Keratinocyte (primary cell): Measurements from ENCODE around the gene EVI5. TPM values are rescaled to one million over a fixed set of nuclear protein-coding genes. Genes with fewer than 3 reads are reported as not detected.
"Not testable (repeated sequence)": the region's sequence is repeated elsewhere in the genome, so short reads cannot be mapped to it uniquely, and the experiment has no call there.

Experiments used
- DNase-seq: peaks from one replicate; pipeline ENCODE4 v3.0.0-alpha.2; 2011; ENCODE audit warnings: low read depth, missing footprints, low spot score
- FAIRE-seq: peaks from 2 replicates; lab custom pipeline; 2011; peaks lifted over from hg19 to GRCh38; lab: Jason Lieb, UNC
- H2AFZ ChIP-seq: 2 replicates; pipeline ENCODE4 v1.6.0; 2012; ENCODE audit warnings: low read length, control low read depth, inconsistent platforms; ENCODE audit not compliant: control insufficient read depth
- H3K27ac ChIP-seq: 2 replicates; pipeline ENCODE4 v1.5.1; 2011; ENCODE audit warnings: low read length; ENCODE audit not compliant: control insufficient read depth, insufficient read depth
- H3K27me3 ChIP-seq: 3 replicates; pipeline ENCODE4 v1.6.0; 2011; ENCODE audit warnings: low read length; ENCODE audit not compliant: control insufficient read depth, insufficient read depth; ENCODE audit errors: extremely low read depth
- H3K36me3 ChIP-seq, 2 experiments: 2 replicates in 1 of 2; 3 replicates in 1 of 2; pipeline ENCODE4 v1.5.1; 2011; ENCODE audit warnings: low read length in 2 of 2, mild to moderate bottlenecking in 1 of 2; ENCODE audit not compliant: control insufficient read depth in 2 of 2, insufficient read depth in 2 of 2; ENCODE audit errors: extremely low read depth in 1 of 2
- H3K4me1 ChIP-seq: 3 replicates; pipeline ENCODE4 v1.5.1; 2011; ENCODE audit warnings: low read length; ENCODE audit not compliant: control insufficient read depth, insufficient read depth; ENCODE audit errors: extremely low read depth
- H3K4me2 ChIP-seq: 3 replicates; pipeline ENCODE4 v1.6.0; 2011; ENCODE audit warnings: low read depth, low read length; ENCODE audit not compliant: control insufficient read depth, insufficient read depth; ENCODE audit errors: extremely low read depth
- H3K4me3 ChIP-seq, 3 experiments: fragments of 200-600 bp in 1 of 3; sonication (generic) in 1 of 3; 2 replicates in 2 of 3; 3 replicates in 1 of 3; pipeline ENCODE4 v1.5.1; 2011 to 2016; ENCODE audit warnings: low read length in 3 of 3, mild to moderate bottlenecking in 3 of 3, control low read depth in 2 of 3, inconsistent platforms in 1 of 3, low read depth in 1 of 3, mixed read lengths in 1 of 3, mixed run types in 1 of 3, moderate library complexity in 1 of 3; ENCODE audit not compliant: control insufficient read depth in 2 of 3, insufficient read depth in 2 of 3; ENCODE audit errors: extremely low read depth in 1 of 3
- H3K79me2 ChIP-seq: 2 replicates; pipeline ENCODE4 v1.6.0; 2012; ENCODE audit warnings: low read length; ENCODE audit not compliant: control insufficient read depth, insufficient read depth
- H3K9ac ChIP-seq: 3 replicates; pipeline ENCODE4 v1.6.0; 2011; ENCODE audit warnings: low read length; ENCODE audit not compliant: control insufficient read depth, insufficient read depth; ENCODE audit errors: extremely low read depth
- H3K9me1 ChIP-seq: 3 replicates; pipeline ENCODE4 v1.6.0; 2011; ENCODE audit warnings: low read length; ENCODE audit not compliant: control insufficient read depth, insufficient read depth; ENCODE audit errors: extremely low read depth
- H3K9me3 ChIP-seq: 2 replicates; pipeline ENCODE4 v1.5.1; 2012; ENCODE audit warnings: low read depth, low read length; ENCODE audit not compliant: control insufficient read depth
- H4K20me1 ChIP-seq: 3 replicates; pipeline ENCODE4 v1.6.0; 2011; ENCODE audit warnings: low read length; ENCODE audit not compliant: control insufficient read depth, insufficient read depth; ENCODE audit errors: extremely low read depth
- EZH2 ChIP-seq: IDR thresholded peaks from one replicate; pipeline ENCODE4 v1.6.1; 2012; ENCODE audit warnings: inconsistent platforms, mild to moderate bottlenecking, low read length, moderate library complexity
- dilution Hi-C: fragments of 300-500 bp; cut with MboI; formaldehyde crosslinking; loops from one replicate; pipeline ENCODE4 v1.7.0; 2020; ENCODE audit warnings: low sequenced_read_pairs; ENCODE audit not compliant: extremely low pct_ligation_motif_present
- polyA plus RNA-seq, 5 experiments: library from polyadenylated mRNA; depleted of rRNA in 3 of 5; stranded (reverse) in 3 of 5; stranded (forward) in 1 of 5; unstranded in 1 of 5; fragments of >200 nt; gene quantifications; 1 replicate in 1 of 5; 2 replicates in 3 of 5; 3 replicates in 1 of 5; pipeline versions ENCODE4 v1.2.1 to v1.2.3, GENCODE V29; 2011 to 2012; ENCODE audit warnings: missing spikeins in 2 of 5, low read depth in 1 of 5, low replicate concordance in 1 of 5
- TF ChIP-seq, protein P1 (sequence below), 3 experiments: IDR thresholded peaks in 1 of 3; conservative IDR thresholded peaks in 1 of 3; optimal IDR thresholded peaks in 1 of 3; 2 replicates in 2 of 3; 3 replicates in 1 of 3; pipeline versions ENCODE3 to v1.5.1; 2011; ENCODE audit warnings: low read length in 3 of 3, mild to moderate bottlenecking in 3 of 3, moderate library complexity in 2 of 3, control low read depth in 1 of 3, inconsistent platforms in 1 of 3; ENCODE audit not compliant: insufficient read depth in 2 of 3; ENCODE audit errors: extremely low read depth in 1 of 3

EVI5 gene
- polyA plus RNA-seq, 1 donor (not counting 4 experiments of a cell fraction or from before 2014, with no cell fraction given): 23.2 TPM

DNA sequence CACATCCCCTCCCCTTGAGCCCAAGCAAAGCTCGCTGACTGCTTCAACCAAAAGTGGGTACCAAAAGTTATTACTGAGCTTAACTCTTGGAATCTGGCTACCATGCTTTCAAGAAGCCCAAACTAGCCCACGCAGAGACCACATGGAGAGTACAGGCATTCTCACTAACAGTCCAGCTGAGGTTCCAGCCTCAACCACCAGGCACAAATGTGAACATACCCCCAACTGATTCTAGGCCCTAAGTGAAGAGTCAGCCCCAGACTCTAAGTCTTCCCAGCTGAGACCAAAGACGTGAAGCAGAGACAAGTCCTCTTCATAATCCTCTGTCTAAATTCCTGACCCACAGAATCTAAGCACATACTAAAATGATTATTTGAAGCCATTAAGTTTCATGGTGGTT, 36.8 kb downstream of the EVI5 start:
- H3K79me2 ChIP-seq: peaks cover 83% of the 10 kb centered on the region
- no peaks in the 10 kb centered on the region for H3K9me1 ChIP-seq
- H3K9me3 ChIP-seq: no peaks in the 10 kb centered on the region
- H3K27me3 ChIP-seq: no peaks in the 10 kb centered on the region
- no peak overlapping the region for H2AFZ ChIP-seq
- dilution Hi-C loops: no loop called here
- peaks cover 0 to 4% of the 10 kb centered on the region in 2 experiments for H3K36me3 ChIP-seq
- H3K27ac ChIP-seq: no peak overlapping the region
- H3K4me3 ChIP-seq: no peak overlapping the region
- H3K9ac ChIP-seq: no peak overlapping the region
- no peak for FAIRE-seq
- DNase-seq: no peak
- H4K20me1 ChIP-seq: peaks cover 7% of the 10 kb centered on the region
- H3K4me1 ChIP-seq: peaks cover 2% of the 10 kb centered on the region
- no peak overlapping the region for H3K4me2 ChIP-seq
- TF ChIP-seq, protein P1, sequence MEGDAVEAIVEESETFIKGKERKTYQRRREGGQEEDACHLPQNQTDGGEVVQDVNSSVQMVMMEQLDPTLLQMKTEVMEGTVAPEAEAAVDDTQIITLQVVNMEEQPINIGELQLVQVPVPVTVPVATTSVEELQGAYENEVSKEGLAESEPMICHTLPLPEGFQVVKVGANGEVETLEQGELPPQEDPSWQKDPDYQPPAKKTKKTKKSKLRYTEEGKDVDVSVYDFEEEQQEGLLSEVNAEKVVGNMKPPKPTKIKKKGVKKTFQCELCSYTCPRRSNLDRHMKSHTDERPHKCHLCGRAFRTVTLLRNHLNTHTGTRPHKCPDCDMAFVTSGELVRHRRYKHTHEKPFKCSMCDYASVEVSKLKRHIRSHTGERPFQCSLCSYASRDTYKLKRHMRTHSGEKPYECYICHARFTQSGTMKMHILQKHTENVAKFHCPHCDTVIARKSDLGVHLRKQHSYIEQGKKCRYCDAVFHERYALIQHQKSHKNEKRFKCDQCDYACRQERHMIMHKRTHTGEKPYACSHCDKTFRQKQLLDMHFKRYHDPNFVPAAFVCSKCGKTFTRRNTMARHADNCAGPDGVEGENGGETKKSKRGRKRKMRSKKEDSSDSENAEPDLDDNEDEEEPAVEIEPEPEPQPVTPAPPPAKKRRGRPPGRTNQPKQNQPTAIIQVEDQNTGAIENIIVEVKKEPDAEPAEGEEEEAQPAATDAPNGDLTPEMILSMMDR (optimal IDR thresholded peaks at IDR 0.05 in 1 of 3, IDR thresholded peaks at IDR 0.05 in 1 of 3, conservative IDR thresholded peaks at IDR 0.05 in 1 of 3; ENCODE audit: extremely low read depth in 1 of 3, insufficient read depth in 2 of 3, low read length in 3 of 3): no peak
- TF ChIP-seq EZH2: no peak

DNA sequence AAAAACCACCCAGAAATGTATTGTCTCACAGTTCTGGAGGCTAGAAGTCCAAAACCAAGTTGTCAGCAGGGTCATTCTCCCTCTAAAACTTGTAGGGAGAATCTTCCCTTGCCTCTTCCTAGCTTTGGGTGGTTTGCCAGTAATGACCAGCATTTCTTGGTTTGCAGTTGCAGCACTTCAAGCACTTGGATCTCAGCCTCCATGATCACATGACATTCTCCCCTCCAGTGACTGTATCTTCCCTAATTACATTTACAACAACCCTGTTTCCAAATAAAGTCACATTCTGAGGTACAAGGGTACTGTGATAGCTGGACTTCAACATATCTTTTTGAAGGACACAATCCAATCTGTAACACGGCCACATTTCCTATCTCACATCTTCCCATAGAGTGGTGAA, 37.2 kb downstream of the EVI5 start:
- dilution Hi-C loops: no loop called here
- FAIRE-seq (no peak), DNase-seq (no peak)
- H3K4me3 ChIP-seq: no peak overlapping the region
- TF ChIP-seq EZH2: no peak
- TF ChIP-seq, protein P1 (optimal IDR thresholded peaks at IDR 0.05 in 1 of 3, IDR thresholded peaks at IDR 0.05 in 1 of 3, conservative IDR thresholded peaks at IDR 0.05 in 1 of 3; ENCODE audit: extremely low read depth in 1 of 3, insufficient read depth in 2 of 3, low read length in 3 of 3): no peak
- H3K4me1 ChIP-seq: no peaks in the 10 kb centered on the region
- H3K9me3 ChIP-seq: no peaks in the 10 kb centered on the region
- H3K27ac ChIP-seq: no peak overlapping the region
- no peaks in the 10 kb centered on the region for H3K9me1 ChIP-seq
- no peak overlapping the region for H3K9ac ChIP-seq
- peaks cover 7% of the 10 kb centered on the region for H4K20me1 ChIP-seq
- H3K4me2 ChIP-seq: no peak overlapping the region
- H2AFZ ChIP-seq: no peak overlapping the region
- H3K36me3 ChIP-seq: peaks cover 0 to 4% of the 10 kb centered on the region in 2 experiments
- no peaks in the 10 kb centered on the region for H3K27me3 ChIP-seq
- peaks cover 82% of the 10 kb centered on the region for H3K79me2 ChIP-seq

DNA sequence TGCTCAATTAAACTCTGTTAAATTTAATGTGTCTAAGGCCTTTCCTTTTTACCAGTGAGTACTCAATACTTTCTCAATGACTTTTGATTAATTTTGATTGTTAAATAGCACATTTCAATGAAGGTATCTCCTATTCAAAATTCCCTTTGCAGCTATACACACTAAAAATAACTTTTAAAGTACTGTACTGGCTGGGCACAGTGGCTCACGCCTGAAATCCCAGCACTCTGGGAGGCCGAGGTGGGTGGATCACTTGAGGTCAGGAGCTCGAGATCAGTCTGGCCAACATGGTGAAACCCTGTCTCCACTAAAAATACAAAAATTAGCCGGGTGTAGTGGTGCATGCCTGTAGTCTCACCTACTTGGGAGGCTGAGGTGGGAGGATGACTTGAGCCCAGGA, 38.7 kb downstream of the EVI5 start:
- H3K27ac ChIP-seq, H2AFZ ChIP-seq, H3K4me1 ChIP-seq, H3K9me1 ChIP-seq, dilution Hi-C loops, H3K9me3 ChIP-seq, H3K9ac ChIP-seq, H3K4me2 ChIP-seq, H4K20me1 ChIP-seq, FAIRE-seq, H3K27me3 ChIP-seq, H3K36me3 ChIP-seq, DNase-seq, H3K4me3 ChIP-seq: not testable (repeated sequence)
- H3K79me2 ChIP-seq: peaks cover 77% of the 10 kb centered on the region
